ENCODE results near the gene CAMK1D.

Gene CAMK1D

DNA sequence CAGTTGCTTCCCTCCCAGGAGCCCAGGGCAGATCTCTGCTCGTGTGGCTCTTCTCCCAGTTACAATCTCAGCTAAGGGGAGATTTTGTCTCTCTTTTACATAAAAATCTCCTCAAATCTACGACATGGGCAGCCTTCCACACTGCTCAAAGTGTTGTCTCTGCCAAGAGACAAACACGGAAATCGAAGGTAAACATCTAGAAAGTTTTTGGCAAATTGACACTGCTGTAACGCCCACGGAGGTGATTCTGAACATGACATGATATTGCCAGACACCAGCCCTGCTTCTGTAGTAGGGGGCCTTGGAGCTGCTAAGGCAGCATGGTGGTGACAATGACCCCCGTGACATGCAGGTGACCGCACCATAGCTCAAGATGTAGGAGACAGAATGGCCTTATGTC lies 523.8 kb downstream of the CAMK1D start:
- DNase-seq, result no peak

DNA sequence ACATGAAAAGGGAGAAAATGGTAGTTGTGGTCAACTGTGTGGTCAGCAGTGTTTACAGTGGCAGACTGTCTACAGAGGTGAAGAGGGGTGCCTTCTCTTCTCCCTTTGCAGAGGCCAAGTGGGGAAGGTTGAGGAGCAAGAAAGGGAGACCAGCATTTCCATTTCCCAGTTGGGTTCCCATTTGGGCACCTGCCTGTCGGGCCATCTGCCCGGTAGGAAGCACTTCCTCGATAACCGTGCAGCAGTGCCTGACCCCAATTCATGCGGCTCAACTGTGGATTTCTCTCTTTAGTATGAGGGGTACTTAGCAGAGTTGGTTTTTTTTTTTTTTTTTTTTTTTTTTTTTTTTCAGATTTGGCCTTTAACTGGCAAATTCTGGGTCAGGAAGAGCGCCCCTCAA lies 525.2 kb downstream of the CAMK1D start:
- DNase-seq, result no peak

DNA sequence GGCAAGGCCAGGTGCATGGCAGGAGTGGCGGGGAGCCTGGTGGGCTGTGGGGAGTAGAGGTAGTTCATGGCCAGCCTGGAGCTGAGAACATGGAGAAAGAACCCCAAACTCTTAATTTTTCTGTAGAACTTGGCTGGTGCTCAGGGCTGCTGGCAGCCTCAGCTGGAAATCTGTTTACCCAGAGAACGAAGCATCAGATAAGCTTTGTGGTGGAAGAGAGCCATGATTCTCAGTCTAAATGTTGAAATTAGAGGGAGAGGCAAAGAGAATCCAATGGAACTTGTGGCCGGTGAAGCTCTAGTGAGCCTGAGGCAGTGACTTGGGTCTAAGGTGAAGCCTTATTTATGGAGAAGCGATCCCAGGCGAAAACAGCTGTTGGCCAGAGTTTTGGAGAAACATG lies 525.8 kb downstream of the CAMK1D start:
- no peak for DNase-seq

DNA sequence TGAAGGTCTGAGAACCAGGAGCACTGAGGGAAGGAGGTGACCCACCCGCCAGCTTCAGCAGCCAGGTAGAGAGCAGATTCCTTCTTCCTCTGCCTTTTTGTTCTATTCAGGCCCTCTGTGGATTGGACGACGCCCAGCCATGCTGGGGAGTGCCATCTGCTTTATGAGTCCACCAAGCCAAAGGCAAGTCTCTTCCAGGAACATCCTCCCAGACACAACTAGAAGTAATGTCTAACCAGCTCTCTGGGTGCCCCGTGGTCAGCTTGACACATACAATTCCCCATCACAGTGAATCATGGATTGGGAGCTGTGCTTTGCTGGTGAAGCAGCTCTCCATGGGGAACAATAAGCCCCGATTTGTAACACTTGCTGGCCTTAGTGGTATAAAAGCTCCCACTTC lies 526.9 kb downstream of the CAMK1D start:
- no peak for DNase-seq

DNA sequence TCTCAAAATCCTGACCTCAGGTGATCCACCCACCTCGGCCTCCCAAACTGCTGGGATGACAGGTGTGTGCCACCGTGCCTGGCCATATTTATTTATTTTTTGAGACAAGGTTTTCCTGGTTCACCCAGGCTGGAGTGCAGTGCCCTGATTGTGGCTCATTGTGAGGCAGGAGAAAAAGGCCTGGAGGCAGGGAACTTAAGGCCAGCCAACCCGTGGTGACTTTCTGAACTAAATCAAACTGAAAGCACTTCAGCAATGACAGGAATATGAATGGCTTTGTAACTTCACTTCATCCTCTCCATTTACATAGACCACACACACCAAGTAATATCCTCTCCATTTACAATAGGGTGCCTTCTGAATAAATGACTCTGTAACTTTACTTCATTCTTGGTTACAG lies 527.8 kb downstream of the CAMK1D start:
- DNase-seq, result no peak

DNA sequence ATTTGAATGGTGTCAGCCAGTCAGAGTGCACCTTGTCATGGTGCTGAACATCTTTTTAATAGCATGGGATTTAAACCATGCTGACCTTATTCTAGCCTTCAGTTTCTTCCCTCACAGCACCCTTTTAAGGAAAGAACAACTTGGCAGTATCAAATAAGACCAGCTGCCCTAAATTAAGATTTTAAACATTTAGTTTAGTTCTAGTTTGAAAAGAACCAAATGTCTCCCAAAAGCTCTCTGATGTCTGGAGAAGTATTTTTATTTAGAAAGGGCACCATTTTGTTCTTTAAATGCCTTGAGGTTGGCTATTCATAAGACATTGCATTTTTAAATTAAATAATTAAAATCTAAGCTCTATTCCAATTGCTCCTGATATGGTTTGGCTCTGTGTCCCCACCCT lies 531.1 kb downstream of the CAMK1D start:
- no peak for DNase-seq

DNA sequence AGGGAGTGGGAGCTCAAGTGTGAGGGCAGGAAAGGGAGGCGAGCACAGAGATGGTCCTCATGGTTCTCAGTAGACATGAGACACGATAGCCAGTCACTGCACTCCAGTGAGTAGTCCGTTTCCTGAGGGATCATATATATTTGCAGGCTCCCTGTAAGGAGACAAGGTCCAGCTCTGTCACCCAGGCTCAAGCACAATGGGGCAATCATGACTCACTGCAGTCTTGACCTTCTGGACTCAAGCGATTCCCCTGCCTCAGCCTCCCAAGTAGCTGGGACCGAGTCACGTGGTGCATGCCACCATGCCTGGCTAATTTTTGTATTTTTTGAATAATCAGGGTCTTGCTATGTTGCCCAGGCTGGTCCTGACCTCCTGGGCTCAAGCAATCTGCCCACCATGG lies 535.5 kb downstream of the CAMK1D start:
- no peak for DNase-seq

All from CD4-positive, alpha-beta T cell treated with Interferon gamma for 1 hour (primary cell).